ENCODE measurements around the gene ANTXR1. TPM values are rescaled to one million over a fixed set of nuclear protein-coding genes. Genes with fewer than 3 reads are reported as not detected.

The ANTXR1 gene
- total and polyA plus RNA-seq, 2 of the 8 experiments (the other 6 are each of a cell fraction or from before 2014, with no cell fraction given): 15.8 to 44.3 TPM

DNA sequence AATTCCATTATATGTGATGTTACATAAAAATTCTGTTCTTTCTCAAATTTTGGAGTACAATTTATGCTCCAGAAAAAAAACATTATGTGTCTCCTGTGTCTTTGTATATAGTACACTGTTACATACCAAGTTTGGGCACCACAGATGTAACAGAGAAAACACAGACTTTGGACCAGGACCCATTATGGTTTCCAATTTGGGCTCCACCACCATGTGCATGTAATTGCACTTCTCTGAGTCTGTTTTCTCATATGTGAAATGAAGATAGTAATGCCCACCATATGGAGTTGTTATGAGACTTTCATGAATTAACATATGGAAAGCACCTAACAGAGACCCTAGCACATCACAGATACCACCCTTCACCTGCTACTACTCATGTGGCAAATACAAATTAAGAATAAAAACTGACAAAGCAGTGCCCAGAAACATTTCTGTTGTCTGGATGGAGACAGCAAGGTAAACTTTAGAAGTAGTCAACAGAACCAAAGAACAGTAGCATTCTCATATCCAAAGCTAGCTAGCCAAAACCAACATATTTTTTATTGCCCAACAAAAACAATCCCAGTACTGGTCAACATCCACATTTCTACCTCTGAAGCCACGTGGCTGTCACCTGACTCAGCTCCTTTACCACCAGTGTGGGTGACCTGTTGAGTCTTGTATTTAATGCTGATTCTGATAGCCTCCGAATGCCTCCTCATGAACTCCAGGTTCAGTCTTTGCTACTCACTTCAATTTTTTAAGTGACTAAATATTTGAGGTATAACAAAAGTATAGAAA, 42.9 kb downstream of the ANTXR1 start:
- Histone ChIP-seq H2BK15ac (ENCODE audit: low read length) (no peak overlapping the region), H3K36me3 (ENCODE audit: control insufficient read depth in 2 of 4, insufficient read depth in 4 of 4, low read length in 3 of 4) (0 out of 8 replicates have a peak, but pooled peaks cover 0 to 6% (median 0%) of the 10 kb centered on the region in 4 experiments), H3K4me2 (ENCODE audit: insufficient read depth in 1 of 2, low read depth in 2 of 2, low read length in 2 of 2) (no peak overlapping the region), H2BK5ac (ENCODE audit: low read depth, low read length) (no peak overlapping the region), H2BK20ac (ENCODE audit: low read length) (no peak overlapping the region), H4K5ac (ENCODE audit: insufficient read length, low read depth, low read length) (no peak overlapping the region), H3K9me3 (ENCODE audit: insufficient read depth in 2 of 2, low read depth in 1 of 2, low read length in 1 of 2) (no peaks in the 10 kb centered on the region), H3K14ac (ENCODE audit: insufficient read length) (no peak overlapping the region), H3K79me2 (ENCODE audit: control insufficient read depth in 1 of 2, insufficient read depth in 2 of 2, low read length in 2 of 2) (no peaks in the 10 kb centered on the region), H3K23me2 (ENCODE audit: low read depth, low read length) (no peaks in the 10 kb centered on the region), H4K91ac (replicated peaks; ENCODE audit: insufficient read length, low read length) (no peak overlapping the region), H2BK120ac (replicated peaks; ENCODE audit: low read depth, low read length) (no peak overlapping the region), H3K27me3 (replicated peaks in 1 of 4; ENCODE audit: control insufficient read depth in 3 of 4, extremely low read depth in 1 of 4, insufficient read depth in 3 of 4, low read length in 3 of 4) (no peaks in the 10 kb centered on the region), H4K8ac (ENCODE audit: extremely low read depth, insufficient read depth, low read length) (no peak overlapping the region), H3K9ac (replicated peaks in 1 of 4; ENCODE audit: extremely low read depth in 1 of 4, low read depth in 3 of 4, low read length in 3 of 4) (no peak overlapping the region), H2BK12ac (ENCODE audit: low read depth, low read length) (no peak overlapping the region), H3K56ac (replicated peaks; ENCODE audit: insufficient read length, low read depth, low read length) (no peak overlapping the region), H3K79me1 (ENCODE audit: low read depth, low read length) (no peaks in the 10 kb centered on the region; the same call in 1 of the 2 replicates), H3K4me1 (replicated peaks in 1 of 4; ENCODE audit: control insufficient read depth in 3 of 4, insufficient read depth in 4 of 4, low read length in 3 of 4) (no peaks in the 10 kb centered on the region), H3K4me3 (ENCODE audit: extremely low read depth in 1 of 4, insufficient read depth in 2 of 4, low read depth in 3 of 4, low read length in 4 of 4) (no peak overlapping the region), H3K23ac (ENCODE audit: insufficient read length) (no peak overlapping the region), H2AFZ (ENCODE audit: low read length) (no peak overlapping the region), H3K4ac (replicated peaks; ENCODE audit: insufficient read length, low read depth, low read length) (no peak overlapping the region), H2AK5ac (ENCODE audit: low read depth, low read length) (no peak overlapping the region), H3K27ac (ENCODE audit: low read depth, low read length) (no peak overlapping the region), H3K18ac (ENCODE audit: extremely low read depth, low read length) (no peak overlapping the region), H4K20me1 (replicated peaks in 1 of 2; ENCODE audit: control insufficient read depth in 1 of 2, insufficient read depth in 2 of 2, low read length in 2 of 2) (no peaks in the 10 kb centered on the region)
- CTCF ChIA-PET (ENCODE audit: partially characterized antibody): interaction anchor here (0.6 kb wide), 2 partner anchors 19 to 100 kb away, joined by 3 read pairs; no protein-coding TSS in a partner anchor
- WGBS, 2 experiments (ENCODE audit: extremely low coverage in 1 of 2, insufficient coverage in 1 of 2, insufficient read length in 1 of 2, insufficient replicate concordance in 2 of 2, low coverage in 1 of 2, low lambda C conversion rate in 2 of 2, missing lambda C conversion rate in 1 of 2): 94% methylated on average over 2 of the region's 2 CpGs; no CpG with 5 or more reads in 1 of the 2 experiments
- POLR2A ChIA-PET (ENCODE audit: partially characterized antibody): no interaction called here
- TF ChIP-seq RFX5 (IDR thresholded peaks at IDR 0.05; ENCODE audit: borderline replicate concordance, low read depth, low read length) (no peak), SP4 (IDR thresholded peaks at IDR 0.05; ENCODE audit: low read length) (no peak), E2F6 (IDR thresholded peaks at IDR 0.05) (no peak), USF2 (IDR thresholded peaks at IDR 0.05; ENCODE audit: low read length) (no peak)
- FAIRE-seq: no peak
- no peak for DNase-seq (ENCODE audit: low read depth in 1 of 2, low spot score in 2 of 2)

All from H1 (cell line).